ENCODE data around the gene ADAT3.
A peak's percentile ranks its signal among the peaks of the same experiment; 100 is the strongest.
"Not testable (repeated sequence)": the region's sequence is repeated elsewhere in the genome, so short reads cannot be mapped to it uniquely, and the experiment has no call there.

The ADAT3 gene

GRCh38 chr19:1867349-1867724, 37.9 kb upstream of the ADAT3 start:
- no peak for ATAC-seq

GRCh38 chr19:1868971-1869370, 36.2 kb upstream of the ADAT3 start:
- no peak for ATAC-seq

- no peak for ATAC-seq
Measured at GRCh38 chr19:1871140-1871597, 34.0 kb upstream of the ADAT3 start.

DNA sequence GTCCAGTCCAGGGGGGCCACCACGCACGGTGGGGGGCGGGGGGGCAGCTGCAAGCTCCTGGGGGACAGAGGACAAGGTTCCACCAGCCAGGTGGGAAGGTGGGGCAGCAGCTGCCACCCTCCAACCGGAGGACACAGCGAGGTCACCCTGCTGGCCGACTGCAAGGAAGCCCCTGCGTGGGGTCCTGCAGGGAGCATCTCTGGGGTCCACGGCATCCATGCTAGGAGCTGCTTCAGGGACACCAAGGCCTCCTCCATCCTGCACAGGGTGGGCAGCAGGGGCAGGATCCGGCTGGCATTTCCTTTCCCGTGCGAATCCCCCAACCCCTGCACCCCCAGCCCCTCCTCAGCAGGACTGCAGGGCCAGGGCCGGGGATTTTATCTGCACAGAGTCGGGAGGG, 33.6 kb upstream of the ADAT3 start:
- ATAC-seq = no peak

GRCh38 chr19:1872807-1873523, 32.2 kb upstream of the ADAT3 start:
- ATAC-seq = no peak

- no peak for ATAC-seq
Measured at GRCh38 chr19:1873524-1874473, 31.4 kb upstream of the ADAT3 start.

DNA sequence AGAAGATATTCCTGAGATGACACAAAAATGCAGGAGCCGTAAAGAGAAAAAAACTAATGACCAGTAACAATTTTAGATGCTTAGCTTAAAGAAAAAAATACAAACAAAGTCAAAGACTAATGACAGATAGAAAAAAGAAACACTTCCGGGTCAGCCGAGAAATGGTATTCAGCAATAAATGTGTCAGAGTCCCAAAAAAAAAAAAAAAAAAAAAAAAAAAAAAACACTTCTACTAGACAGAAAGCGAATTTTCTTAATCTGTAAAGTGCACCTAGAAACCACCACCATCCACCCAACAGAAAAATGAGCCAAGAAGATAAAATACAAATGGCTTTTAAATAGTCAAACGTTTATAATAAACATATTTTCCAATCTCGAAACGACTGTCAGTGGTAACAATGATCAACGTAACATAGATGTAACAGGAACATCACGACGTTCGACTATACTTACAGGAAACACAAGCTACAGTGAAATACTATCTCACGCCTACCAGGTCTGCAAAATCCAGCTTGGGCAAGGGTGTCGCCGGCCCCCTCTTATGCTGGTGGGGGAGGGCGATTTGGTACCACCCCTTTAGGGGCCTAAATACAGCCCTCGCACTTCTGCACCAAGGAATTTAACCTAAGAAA, 30.5 kb upstream of the ADAT3 start:
- no peak for ATAC-seq

GRCh38 chr19:1875265-1875645, 29.9 kb upstream of the ADAT3 start:
- not testable (repeated sequence) for ATAC-seq

DNA sequence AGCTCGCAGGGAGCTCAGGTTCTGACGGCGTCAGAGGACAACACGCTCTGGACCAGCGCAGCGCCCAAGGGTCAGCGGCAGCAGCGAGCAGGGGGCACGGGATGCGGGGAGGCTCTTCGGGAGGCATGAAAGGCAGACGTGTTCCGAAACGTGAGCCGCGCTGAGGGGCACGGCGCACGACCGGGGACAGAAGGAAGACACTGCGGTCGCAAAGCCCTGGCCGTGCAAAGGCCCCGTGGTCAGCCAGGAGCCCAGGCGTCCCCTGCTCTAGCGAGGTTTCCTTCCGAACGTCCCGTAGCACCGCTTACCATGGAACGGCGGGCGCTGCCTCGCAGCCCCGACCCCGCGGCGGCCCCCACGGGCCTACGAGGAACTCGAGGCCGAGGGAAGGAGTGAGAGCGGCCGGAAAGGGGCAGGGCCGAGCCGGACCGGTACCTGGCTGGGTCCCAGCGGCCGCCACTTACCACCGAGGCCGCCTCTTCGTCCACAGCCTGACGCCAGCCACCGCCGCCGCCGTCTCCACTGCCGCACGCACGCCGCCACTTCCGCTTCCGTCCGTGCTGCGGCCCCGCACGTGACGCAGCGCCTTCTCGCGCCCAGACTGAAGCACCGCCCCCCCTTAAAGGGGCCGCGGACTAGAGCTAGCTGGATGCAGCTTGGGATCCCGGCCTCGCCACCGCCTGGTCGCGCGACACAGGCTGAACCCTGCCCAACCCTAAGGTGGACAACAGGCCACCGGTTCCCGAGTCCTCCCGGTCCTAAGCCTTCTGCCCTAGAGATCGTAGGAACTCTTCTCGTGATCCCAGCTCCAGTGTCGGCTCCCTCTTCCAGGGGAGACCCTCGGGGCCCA, 29.3 kb upstream of the ADAT3 start:
- ATAC-seq = peak; percentile 97 to 98

GRCh38 chr19:1876496-1877279, 28.5 kb upstream of the ADAT3 start:
- peak; percentile 2 to 3 for ATAC-seq

DNA sequence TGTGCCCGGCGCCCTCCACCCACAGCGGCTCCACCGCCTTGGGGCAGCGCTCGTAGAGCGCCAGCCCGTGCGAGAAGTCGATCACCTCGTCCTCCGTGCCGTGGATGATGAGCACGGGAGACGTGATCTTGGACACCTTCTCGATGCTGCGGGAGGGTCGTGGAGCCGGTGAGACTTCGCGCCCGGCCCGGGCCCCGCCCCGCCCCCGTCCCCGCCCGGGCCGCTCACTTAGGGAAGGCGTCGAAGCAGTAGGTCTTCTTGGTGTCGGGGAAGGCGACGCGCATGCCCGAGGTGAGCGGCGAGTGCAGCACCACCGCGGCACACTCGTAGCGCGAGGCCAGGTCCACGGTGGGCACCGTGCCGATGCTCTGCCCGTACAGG, 27.9 kb upstream of the ADAT3 start:
- ATAC-seq = not testable (repeated sequence)

GRCh38 chr19:1878583-1878982, 26.6 kb upstream of the ADAT3 start:
- not testable (repeated sequence) for ATAC-seq

DNA sequence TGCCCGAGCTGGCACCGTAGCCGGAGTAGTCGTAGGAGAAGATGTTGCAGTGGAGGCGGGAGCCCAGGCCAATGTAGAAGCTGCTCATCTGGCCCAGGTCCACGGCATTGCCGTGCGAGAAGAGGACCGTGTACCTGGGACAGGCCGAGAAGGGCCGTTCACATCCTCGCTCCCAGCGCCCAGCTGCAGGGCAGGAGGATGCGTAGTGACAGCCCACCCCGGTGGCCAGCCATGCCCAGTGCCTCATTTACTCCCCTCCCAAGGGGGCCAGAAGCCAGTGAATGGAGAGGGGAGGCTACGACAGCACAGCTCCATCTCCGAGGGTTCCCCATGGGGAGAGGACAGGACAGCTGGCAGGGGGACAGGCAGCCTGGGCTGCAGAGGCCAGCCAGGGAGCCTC, 25.2 kb upstream of the ADAT3 start:
- ATAC-seq = not testable (repeated sequence)

DNA sequence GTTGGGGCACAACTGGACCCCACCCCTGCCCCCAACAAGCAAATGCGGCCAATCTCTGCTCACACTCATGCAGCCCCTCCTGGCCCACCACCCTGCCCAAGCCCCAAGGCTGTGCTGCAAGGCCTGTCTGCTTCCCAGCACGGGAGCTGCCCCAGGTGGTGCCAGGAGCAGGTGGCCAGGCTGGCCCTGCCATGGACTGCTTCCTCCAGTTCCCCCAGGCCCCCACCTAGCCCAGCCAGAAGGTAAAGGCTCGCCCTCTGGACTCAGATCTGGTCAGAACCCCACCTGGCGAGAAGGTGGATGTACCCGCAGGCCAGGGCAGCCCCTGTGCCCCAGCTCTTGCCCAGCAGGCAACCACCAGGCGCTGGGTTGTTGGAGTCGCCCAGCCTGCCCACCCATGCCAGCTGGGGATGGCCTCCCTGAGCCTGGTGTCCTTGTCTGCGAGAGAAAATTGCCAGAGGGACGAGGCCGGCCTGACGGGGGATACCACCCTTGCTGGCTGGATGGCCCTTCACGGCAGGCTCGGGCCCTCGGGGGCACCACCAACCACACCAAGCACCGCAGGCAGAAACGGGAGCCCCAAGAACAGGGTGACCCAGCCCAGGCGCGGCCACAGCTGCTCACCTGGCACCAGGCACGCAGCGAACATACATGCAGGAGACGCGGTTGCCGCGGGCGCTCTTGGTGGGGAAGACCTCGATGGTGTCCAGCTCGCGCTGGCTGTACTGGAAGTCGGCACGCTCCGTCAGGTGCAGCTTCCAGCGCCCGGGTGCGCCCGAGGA, 24.4 kb upstream of the ADAT3 start:
- no peak for ATAC-seq

DNA sequence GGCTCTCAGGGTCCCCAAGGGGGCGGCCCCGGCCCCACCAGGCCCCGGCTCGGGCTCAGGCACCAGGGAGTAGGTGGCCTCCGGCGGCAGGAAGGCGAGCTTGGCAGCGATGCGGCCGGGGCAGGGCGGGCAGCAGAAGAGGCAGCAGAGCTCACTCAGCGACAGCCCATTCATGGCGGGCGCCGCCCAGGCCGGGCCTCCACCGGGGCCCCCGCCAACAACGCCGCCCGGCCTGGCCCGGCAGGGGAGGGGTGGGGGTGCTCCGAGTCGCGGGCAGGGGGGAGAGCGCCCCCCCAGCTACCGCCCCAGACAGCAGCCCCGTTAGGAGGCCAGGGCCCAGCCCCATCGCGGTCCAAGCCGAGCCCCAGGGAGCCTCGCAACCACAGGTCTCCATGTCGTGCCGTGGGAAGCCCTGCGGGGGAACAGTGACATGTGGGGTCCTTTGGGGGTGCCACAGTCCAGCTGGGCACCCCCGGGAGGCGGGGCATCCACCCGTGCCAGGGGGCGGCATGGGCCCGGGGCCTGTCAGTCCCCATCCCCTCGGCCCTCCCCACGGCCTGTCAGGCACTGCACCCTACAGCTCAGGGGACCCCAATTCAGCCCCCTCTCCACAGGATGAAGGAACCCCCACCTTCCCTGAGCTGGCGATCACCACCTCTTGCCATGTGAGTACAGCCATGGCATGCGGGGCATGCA, 23.7 kb upstream of the ADAT3 start:
- ATAC-seq = not testable (repeated sequence)

- ATAC-seq = peak; percentile 33 to 52
Measured at GRCh38 chr19:1882089-1882785, 23.0 kb upstream of the ADAT3 start.

DNA sequence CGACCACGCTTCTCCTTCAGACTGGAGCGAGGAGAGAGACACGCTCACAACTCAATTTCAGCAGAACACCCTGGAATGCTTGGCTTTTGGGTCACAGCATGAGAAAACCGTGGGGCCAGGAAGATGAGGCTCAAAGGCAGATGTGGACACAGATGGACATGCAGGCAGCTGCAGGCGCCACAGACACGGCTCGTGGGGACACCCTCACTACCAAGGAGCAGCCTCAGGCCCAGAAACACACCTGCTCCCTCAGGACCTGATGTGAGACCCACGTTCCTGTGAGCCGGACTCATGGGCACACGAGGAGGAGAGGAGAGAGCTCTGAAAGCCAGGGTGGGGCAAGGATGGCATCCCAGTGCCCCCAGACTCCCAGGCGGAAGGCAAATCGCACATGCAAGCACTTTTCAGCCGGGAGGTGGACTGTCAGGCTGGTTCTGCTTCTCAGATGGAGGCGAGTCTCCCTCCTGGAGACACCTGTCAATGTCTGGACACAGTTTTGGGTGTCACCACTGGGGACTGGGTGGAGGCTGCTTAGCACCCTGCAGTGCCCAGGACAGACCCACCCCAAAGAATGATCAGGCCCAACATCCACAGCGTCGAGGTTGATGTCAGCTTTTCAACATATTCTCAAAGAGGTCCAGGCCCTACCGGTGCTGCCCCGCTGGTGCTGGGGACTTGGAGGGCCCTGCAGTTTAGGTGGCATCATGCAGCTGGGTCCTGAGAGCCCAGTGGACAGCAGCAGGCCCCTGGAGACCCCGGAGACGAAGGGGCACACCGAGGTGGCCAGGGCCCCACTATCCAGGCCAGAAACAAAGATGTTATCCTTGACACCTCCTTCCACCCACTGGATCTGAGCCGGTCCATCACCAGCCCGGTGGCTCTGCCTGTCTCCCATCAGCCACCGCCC, 22.2 kb upstream of the ADAT3 start:
- no peak for ATAC-seq

DNA sequence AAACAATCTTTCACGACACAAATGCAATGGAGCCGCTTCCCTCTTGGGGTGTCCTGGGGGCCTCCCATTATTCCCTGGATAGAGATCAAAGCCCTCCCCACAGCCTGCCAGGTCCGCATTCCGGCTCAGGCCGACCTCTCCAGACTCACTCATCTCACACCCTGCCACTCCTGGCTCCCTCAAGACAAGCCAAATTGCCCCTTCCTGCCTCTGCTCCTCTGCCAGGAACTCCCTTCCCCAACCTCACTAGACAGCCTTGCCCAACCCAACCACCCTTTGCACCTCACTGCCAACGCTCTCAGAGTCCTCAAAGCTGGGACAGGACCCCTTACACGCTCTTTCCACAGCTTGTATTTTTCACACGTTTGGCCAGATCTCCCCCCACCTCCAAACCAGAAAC, 21.4 kb upstream of the ADAT3 start:
- ATAC-seq = no peak
